Measurements from ENCODE around the gene PANX2.

The PANX2 gene

DNA sequence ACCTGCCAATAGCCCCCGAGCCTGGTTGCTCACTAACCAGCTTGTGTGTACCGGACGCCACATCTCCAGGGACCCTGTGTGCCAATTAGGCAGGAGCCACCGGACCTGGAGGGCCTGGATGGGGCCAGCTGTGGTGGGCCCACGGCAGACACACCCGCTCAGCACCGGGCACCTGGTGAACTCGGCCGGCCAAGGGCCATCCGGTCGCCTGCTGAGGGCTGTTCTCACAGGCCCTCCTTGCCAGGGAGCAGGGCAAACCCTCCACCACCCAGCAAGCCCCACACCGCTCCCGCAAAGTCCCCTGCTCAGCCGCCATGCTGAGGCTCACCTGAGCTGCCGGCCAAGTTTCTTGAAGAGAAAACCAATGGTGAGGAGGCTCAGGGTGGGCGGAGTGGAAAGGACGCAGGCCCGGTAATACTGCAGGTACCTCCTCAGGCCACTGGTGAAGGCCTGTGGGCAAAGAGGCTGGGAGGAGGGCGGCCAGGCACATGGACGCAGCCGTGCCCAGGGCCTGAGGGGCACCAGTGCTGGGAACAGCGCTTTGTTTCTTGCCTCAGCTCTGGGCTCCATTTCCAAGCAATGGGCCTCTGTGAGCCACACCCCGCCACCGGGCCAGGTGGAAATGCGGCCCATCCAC is 57.2 kb downstream of the PANX2 start:
- DNase-seq, result no peak

- DNase-seq, result no peak
Measured at GRCh38 chr22:50228366-50228765, 57.8 kb downstream of the PANX2 start.

GRCh38 chr22:50229370-50229769 is 58.8 kb downstream of the PANX2 start:
- no peak for DNase-seq
